Vagina (tissue), 2 donors: ENCODE measurements around the gene FAM83B.

Source experiments
- CTCF ChIP-seq, 3 experiments: fragments of 450-650 bp in 2 of 3; fragments of 200-600 bp in 1 of 3; sonication (generic) in 1 of 3; IDR thresholded peaks; one replicate each; pipeline ENCODE4 v1.5.1; 2017 to 2019; ENCODE audit warnings: antibody characterized with exemption in 3 of 3, mild to moderate bottlenecking in 2 of 3, moderate library complexity in 2 of 3
- POLR2A ChIP-seq, 2 donors: fragments of 450-650 bp; IDR thresholded peaks; one replicate each; pipeline ENCODE4 v1.6.1; 2017; ENCODE audit warnings: antibody characterized with exemption in 2 of 2, mild to moderate bottlenecking in 2 of 2, moderate library complexity in 2 of 2
- POLR2AphosphoS5 ChIP-seq, 2 donors: sonication (generic); formaldehyde crosslinking; IDR thresholded peaks; one replicate each; pipeline ENCODE4 v1.9.0; 2017; ENCODE audit warnings: antibody characterized with exemption in 2 of 2, mild to moderate bottlenecking in 2 of 2, low read depth in 1 of 2; ENCODE audit not compliant: insufficient read depth in 1 of 2

- TF ChIP-seq CTCF (IDR thresholded peaks at IDR 0.05) (no peak), POLR2AphosphoS5 (IDR thresholded peaks at IDR 0.05; ENCODE audit: insufficient read depth in 1 of 2, low read depth in 1 of 2) (no peak), POLR2A (IDR thresholded peaks at IDR 0.05) (no peak)
Measured at GRCh38 chr6:54959820-54960219, 113.2 kb downstream of the FAM83B start.
